Natural killer cell (primary cell): Measurements from ENCODE around the gene DNMT1. TPM values are rescaled to one million over a fixed set of nuclear protein-coding genes. Genes with fewer than 3 reads are reported as not detected.

Experiments
- ATAC-seq, 3 donors: fragments of 150-1000 bp in 2 of 3; fragments of 200-7000 bp in 1 of 3; cut with Tn5 transposase; 1 replicate in 1 of 3; 2 replicates in 2 of 3; pipeline ENCODE4 v1.10.0; 2021; ENCODE audit warnings: mild to moderate bottlenecking in 2 of 3, moderate library complexity in 2 of 3
- DNase-seq, 2 donors: peaks; one replicate each; pipeline versions ENCODE4 v3.0.0 to v3.0.0-alpha.2; 2013 to 2021; ENCODE audit warnings: mixed read lengths in 1 of 2
- H3K27ac ChIP-seq: one replicate; pipeline ENCODE4 v1.5.1; 2013; ENCODE audit warnings: mild to moderate bottlenecking, low read length
- H3K27me3 ChIP-seq: one replicate; pipeline ENCODE4 v1.6.1; 2013; ENCODE audit warnings: low read length; ENCODE audit not compliant: control insufficient read depth, insufficient read depth
- H3K36me3 ChIP-seq: one replicate; pipeline ENCODE4 v1.6.1; 2013; ENCODE audit warnings: low read length; ENCODE audit not compliant: control insufficient read depth, insufficient read depth
- H3K4me1 ChIP-seq: one replicate; pipeline ENCODE4 v1.6.1; 2013; ENCODE audit warnings: low read length; ENCODE audit not compliant: control insufficient read depth, insufficient read depth
- H3K4me3 ChIP-seq: one replicate; pipeline ENCODE4 v1.5.1; 2013; ENCODE audit warnings: low read length
- H3K9me3 ChIP-seq: one replicate; pipeline ENCODE4 v1.6.1; 2013; ENCODE audit warnings: low read length; ENCODE audit not compliant: control insufficient read depth, insufficient read depth
- H3K27ac Mint-ChIP-seq, 2 donors: one replicate each; pipeline ENCODE4 v1.8.0; 2022; ENCODE audit warnings: mild to moderate bottlenecking in 2 of 2, mixed read lengths in 2 of 2, moderate library complexity in 1 of 2
- H3K27me3 Mint-ChIP-seq, 2 donors: one replicate each; pipeline ENCODE4 v1.8.0; 2022; ENCODE audit warnings: low read depth in 2 of 2, mixed read lengths in 2 of 2
- H3K36me3 Mint-ChIP-seq: one replicate; pipeline ENCODE4 v1.8.0; 2022; ENCODE audit warnings: mixed read lengths
- H3K4me1 Mint-ChIP-seq, 2 donors: one replicate each; pipeline ENCODE4 v1.8.0; 2022; ENCODE audit warnings: mixed read lengths in 2 of 2
- H3K4me3 Mint-ChIP-seq: one replicate; pipeline ENCODE4 v1.8.0; 2022; ENCODE audit warnings: mild to moderate bottlenecking, moderate library complexity, mixed read lengths
- H3K9me3 Mint-ChIP-seq, 2 donors: one replicate each; pipeline ENCODE4 v1.8.0; 2022; ENCODE audit warnings: mixed read lengths in 2 of 2
- CTCF ChIP-seq: fragments of 200-600 bp; IDR thresholded peaks from one replicate; pipeline ENCODE4 v1.8.0; 2022; ENCODE audit warnings: antibody characterized with exemption
- WGBS: methylation state at CpG from one replicate; pipeline ENCODE4 v1.1.7; 2013; ENCODE audit warnings: missing lambda C conversion rate; ENCODE audit not compliant: insufficient coverage; 5-methylcytosine and 5-hydroxymethylcytosine counted together
- intact Hi-C: fragments of 100-400 bp; cut with micrococcal nuclease; formaldehyde crosslinking; loops from one replicate; pipeline ENCODE4 v1.14.2; 2022
- total RNA-seq, 4 donors: library from RNA; stranded (reverse); fragments of 120-200 nt in 1 of 4; gene quantifications; one replicate each; pipeline versions ENCODE4 v1.2.3 to v1.2.4, GENCODE V29; 2013 to 2022

DNMT1 gene
- total RNA-seq, 3 donors from 2014 or later (not counting 1 experiment from before 2014, with no cell fraction given) = 266 to 323 (median 275) TPM

GRCh38 chr19:10095622-10095947, 99.2 kb downstream of the DNMT1 start:
- TF ChIP-seq CTCF = no peak
- peak overlapping the region; percentile 51 for H3K27ac ChIP-seq
- peaks cover 48% of the 10 kb centered on the region for H3K4me1 ChIP-seq
- no peaks in the 10 kb centered on the region for H3K9me3 ChIP-seq
- Mint-ChIP-seq H3K4me1 (peaks cover 26 to 30% of the 10 kb centered on the region in 2 donors), H3K9me3 (no peaks in the 10 kb centered on the region), H3K4me3 (peak overlapping the region; percentile 45), H3K36me3 (peaks cover 5% of the 10 kb centered on the region), H3K27me3 (no peaks in the 10 kb centered on the region), H3K27ac (peak overlapping the region; percentile 78 to 79)
- intact Hi-C loops = no loop called here
- DNase-seq = peak in 1 of 2 donors; percentile 24
- H3K4me3 ChIP-seq = no peak overlapping the region
- no peaks in the 10 kb centered on the region for H3K27me3 ChIP-seq
- 71% methylated on average over 4 of the region's 7 CpGs for WGBS
- H3K36me3 ChIP-seq = peaks cover 27% of the 10 kb centered on the region
- ATAC-seq = no peak

GRCh38 chr19:10093295-10094186, 101.2 kb downstream of the DNMT1 start:
- Histone ChIP-seq H3K36me3 (peaks cover 39% of the 10 kb centered on the region), H3K9me3 (no peaks in the 10 kb centered on the region), H3K27ac (no peak overlapping the region), H3K4me1 (peaks cover 28% of the 10 kb centered on the region), H3K27me3 (no peaks in the 10 kb centered on the region), H3K4me3 (no peak overlapping the region)
- no peaks in the 10 kb centered on the region for H3K27me3 Mint-ChIP-seq
- intact Hi-C loops = no loop called here
- H3K4me3 Mint-ChIP-seq = no peak overlapping the region
- TF ChIP-seq CTCF = no peak
- ATAC-seq (no peak), DNase-seq (no peak)
- H3K4me1 Mint-ChIP-seq = peaks cover 10 to 12% of the 10 kb centered on the region in 2 donors
- H3K27ac Mint-ChIP-seq = peak overlapping the region; percentile 39 to 68
- H3K36me3 Mint-ChIP-seq = peaks cover 5% of the 10 kb centered on the region
- 93% methylated on average over 22 of the region's 22 CpGs for WGBS
- H3K9me3 Mint-ChIP-seq = no peaks in the 10 kb centered on the region

GRCh38 chr19:10092648-10093294, 102.0 kb downstream of the DNMT1 start:
- Histone ChIP-seq H3K36me3 (peaks cover 39% of the 10 kb centered on the region), H3K9me3 (no peaks in the 10 kb centered on the region), H3K27ac (no peak overlapping the region), H3K4me1 (peaks cover 23% of the 10 kb centered on the region), H3K4me3 (no peak overlapping the region), H3K27me3 (no peaks in the 10 kb centered on the region)
- TF ChIP-seq CTCF = no peak
- intact Hi-C loops = no loop called here
- Mint-ChIP-seq H3K4me3 (no peak overlapping the region), H3K4me1 (peaks cover 11 to 12% of the 10 kb centered on the region in 2 donors), H3K36me3 (peaks cover 5% of the 10 kb centered on the region), H3K27ac (peak overlapping the region; percentile 39 to 68), H3K27me3 (no peaks in the 10 kb centered on the region), H3K9me3 (no peaks in the 10 kb centered on the region)
- WGBS = 96% methylated on average over 9 of the region's 9 CpGs
- ATAC-seq = no peak
- no peak for DNase-seq
